PFSK-1 (cell line): Measurements from ENCODE around the gene TP53BP2.

Experiments
- FOXP2 ChIP-seq: optimal IDR thresholded peaks from 2 replicates; pipeline ENCODE3; 2011; ENCODE audit warnings: borderline replicate concordance, control low read depth, inconsistent platforms; ENCODE audit not compliant: insufficient read depth; ENCODE audit errors: extremely low read length, extremely low read depth
- POLR2AphosphoS5 ChIP-seq: IDR thresholded peaks from 2 replicates; pipeline ENCODE4 v1.6.1; 2012; ENCODE audit warnings: low read depth, mild to moderate bottlenecking, control low read depth, low read length, moderate library complexity
- SIN3A ChIP-seq: IDR thresholded peaks from 2 replicates; pipeline ENCODE4 v1.6.1; 2012; ENCODE audit warnings: mild to moderate bottlenecking, low read length, moderate library complexity, borderline replicate concordance; ENCODE audit not compliant: insufficient read depth
- TAF1 ChIP-seq: IDR thresholded peaks from 2 replicates; pipeline ENCODE4 v1.6.1; 2012; ENCODE audit warnings: low read length, control low read depth, borderline replicate concordance; ENCODE audit not compliant: insufficient read depth
- TF ChIP-seq, protein P1 (sequence below), 2 experiments: IDR thresholded peaks; 2 replicates each; pipeline versions ENCODE4 v1.6.1 to v1.8.0; 2011 to 2012; ENCODE audit warnings: low read depth in 2 of 2, low read length in 2 of 2, control low read depth in 1 of 2, inconsistent platforms in 1 of 2, mild to moderate bottlenecking in 1 of 2, moderate library complexity in 1 of 2; ENCODE audit not compliant: insufficient read depth in 1 of 2

The TP53BP2 gene

DNA sequence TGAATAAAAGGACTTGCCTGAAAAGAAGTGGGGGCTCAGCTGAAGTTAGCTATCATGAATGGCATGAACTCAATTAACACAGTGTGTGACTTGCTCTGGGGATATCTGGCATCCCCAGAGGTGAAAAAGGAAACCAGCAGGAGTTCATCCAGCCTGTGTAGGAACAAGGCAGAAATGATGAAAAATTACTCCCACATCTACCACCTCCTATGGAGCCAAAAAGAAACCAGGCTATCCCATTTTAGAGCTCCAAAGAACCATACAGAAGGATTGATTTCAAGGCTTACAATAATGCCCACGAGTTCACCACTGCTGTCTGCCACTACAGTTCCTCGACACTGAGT is 25.3 kb downstream of the TP53BP2 start:
- no peak for TF ChIP-seq TAF1
- TF ChIP-seq, protein P1, sequence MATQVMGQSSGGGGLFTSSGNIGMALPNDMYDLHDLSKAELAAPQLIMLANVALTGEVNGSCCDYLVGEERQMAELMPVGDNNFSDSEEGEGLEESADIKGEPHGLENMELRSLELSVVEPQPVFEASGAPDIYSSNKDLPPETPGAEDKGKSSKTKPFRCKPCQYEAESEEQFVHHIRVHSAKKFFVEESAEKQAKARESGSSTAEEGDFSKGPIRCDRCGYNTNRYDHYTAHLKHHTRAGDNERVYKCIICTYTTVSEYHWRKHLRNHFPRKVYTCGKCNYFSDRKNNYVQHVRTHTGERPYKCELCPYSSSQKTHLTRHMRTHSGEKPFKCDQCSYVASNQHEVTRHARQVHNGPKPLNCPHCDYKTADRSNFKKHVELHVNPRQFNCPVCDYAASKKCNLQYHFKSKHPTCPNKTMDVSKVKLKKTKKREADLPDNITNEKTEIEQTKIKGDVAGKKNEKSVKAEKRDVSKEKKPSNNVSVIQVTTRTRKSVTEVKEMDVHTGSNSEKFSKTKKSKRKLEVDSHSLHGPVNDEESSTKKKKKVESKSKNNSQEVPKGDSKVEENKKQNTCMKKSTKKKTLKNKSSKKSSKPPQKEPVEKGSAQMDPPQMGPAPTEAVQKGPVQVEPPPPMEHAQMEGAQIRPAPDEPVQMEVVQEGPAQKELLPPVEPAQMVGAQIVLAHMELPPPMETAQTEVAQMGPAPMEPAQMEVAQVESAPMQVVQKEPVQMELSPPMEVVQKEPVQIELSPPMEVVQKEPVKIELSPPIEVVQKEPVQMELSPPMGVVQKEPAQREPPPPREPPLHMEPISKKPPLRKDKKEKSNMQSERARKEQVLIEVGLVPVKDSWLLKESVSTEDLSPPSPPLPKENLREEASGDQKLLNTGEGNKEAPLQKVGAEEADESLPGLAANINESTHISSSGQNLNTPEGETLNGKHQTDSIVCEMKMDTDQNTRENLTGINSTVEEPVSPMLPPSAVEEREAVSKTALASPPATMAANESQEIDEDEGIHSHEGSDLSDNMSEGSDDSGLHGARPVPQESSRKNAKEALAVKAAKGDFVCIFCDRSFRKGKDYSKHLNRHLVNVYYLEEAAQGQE (IDR thresholded peaks at IDR 0.05; ENCODE audit: insufficient read depth in 1 of 2, low read depth in 2 of 2, low read length in 2 of 2) = no peak
- no peak for TF ChIP-seq POLR2AphosphoS5
- TF ChIP-seq FOXP2 = no peak
- TF ChIP-seq SIN3A = no peak

DNA sequence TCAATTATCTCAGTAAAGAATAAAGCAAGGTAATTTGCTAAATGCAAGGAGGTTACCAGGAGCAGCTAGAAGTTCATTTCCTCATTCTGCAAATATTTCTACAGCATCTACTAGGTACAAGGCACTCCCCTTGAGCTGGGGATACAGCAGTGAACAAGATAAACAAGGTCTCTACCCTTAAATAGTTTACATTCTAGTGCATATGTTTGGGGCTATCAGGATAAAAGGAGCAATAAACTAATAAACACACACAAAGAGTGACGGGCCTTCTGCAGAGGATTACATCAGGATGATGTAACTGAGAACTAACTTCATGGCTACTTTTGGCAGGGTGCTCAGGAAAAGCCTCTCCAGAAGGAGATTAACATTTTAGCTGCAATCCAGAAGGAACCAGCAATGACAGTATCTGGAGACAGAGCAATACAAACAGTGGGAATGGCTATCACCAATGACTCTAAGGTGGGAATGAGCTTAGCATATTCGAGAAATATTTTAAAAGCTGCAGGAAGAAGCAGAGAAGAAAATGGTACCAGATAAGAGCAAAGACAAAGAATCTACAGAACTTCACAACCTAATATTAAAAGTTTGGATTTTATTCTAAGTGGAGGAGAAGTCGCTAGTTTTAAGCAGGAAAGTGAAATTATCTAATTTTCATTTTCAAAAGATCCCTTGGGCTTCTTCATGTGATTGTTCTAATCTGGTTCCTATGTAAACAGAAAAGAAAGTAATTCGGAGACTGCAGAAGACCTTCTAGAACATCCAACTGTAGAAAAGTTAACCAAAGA is 25.8 kb downstream of the TP53BP2 start:
- TF ChIP-seq, protein P1 (IDR thresholded peaks at IDR 0.05; ENCODE audit: insufficient read depth in 1 of 2, low read depth in 2 of 2, low read length in 2 of 2) = no peak
- TF ChIP-seq TAF1 = no peak
- TF ChIP-seq FOXP2 = no peak
- TF ChIP-seq SIN3A = no peak
- TF ChIP-seq POLR2AphosphoS5 = no peak

DNA sequence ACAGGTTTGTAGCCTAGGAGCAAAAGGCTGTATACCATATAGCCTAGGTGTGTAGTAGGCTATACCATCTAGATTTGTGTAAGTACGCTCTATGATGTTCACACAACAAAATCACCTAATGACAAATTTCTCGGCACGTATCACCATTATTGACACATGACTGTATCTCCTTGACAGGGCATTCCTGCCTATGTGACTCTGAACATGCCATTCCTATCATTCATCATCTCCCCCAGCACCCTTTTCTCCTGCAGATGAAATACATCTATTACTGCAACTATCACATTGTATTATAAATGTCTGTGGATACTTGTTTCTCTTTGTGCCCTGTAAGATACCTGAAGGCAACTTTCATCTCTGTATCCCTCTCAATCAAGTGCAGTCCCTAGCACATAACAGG is 29.9 kb downstream of the TP53BP2 start:
- TF ChIP-seq FOXP2 (no peak), POLR2AphosphoS5 (no peak)
- TF ChIP-seq, protein P1 (IDR thresholded peaks at IDR 0.05; ENCODE audit: insufficient read depth in 1 of 2, low read depth in 2 of 2, low read length in 2 of 2) = no peak

DNA sequence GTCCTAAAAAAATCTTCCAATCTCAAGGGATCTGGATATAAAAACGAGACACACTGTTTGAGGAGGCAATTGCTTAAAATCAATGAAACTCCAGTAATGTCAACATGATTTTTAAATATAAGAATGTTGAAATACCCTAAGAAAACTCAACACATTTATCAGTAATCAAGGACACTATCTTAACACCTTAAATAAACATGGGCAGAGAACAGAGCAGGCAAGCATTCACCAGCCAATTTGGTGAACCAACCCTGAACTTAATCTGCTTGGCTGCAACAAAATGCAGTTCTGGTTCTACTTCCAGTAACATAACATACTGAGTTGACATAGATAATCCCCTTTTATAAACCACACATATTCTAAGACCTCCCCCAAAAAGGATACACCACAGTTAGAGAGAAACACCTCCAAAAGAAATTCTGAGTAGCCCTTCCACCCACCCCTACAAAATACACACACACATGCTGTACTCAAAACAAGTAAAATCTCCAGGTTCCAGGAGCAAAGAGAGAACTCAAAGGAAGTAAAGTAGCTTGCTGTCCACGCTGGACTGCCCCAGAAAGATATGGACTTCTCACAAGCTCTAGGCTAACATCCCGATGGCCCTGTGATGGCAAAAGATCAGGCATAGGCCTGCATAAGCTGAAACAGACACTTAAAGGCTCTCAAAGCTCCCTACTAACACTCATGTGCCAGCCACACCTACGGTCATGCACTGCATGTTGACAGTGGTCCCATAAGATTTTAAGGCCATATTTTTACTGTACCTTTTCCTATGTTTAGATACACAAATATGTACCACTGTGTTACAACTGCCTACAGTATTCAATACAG is 30.5 kb downstream of the TP53BP2 start:
- TF ChIP-seq, protein P1 (IDR thresholded peaks at IDR 0.05; ENCODE audit: insufficient read depth in 1 of 2, low read depth in 2 of 2, low read length in 2 of 2) = no peak
- no peak for TF ChIP-seq TAF1
- no peak for TF ChIP-seq FOXP2
- TF ChIP-seq POLR2AphosphoS5 = no peak
- no peak for TF ChIP-seq SIN3A
